ENCODE measurements around the gene TNFSF10. TPM values are rescaled to one million over a fixed set of nuclear protein-coding genes. Genes with fewer than 3 reads are reported as not detected.
"Not testable (repeated sequence)": the region's sequence is repeated elsewhere in the genome, so short reads cannot be mapped to it uniquely, and the experiment has no call there.

The TNFSF10 gene
- total RNA-seq: 13.0 TPM
- long read RNA-seq, transcript TNFSF10-201 (5 exons, 1,953 nt): major isoform, 5 of 5 reads
- long read RNA-seq, partial matches to known transcripts: 0 of 5 reads
- long read RNA-seq, other reads (novel, unspliced or antisense): 0 of 5 reads

DNA sequence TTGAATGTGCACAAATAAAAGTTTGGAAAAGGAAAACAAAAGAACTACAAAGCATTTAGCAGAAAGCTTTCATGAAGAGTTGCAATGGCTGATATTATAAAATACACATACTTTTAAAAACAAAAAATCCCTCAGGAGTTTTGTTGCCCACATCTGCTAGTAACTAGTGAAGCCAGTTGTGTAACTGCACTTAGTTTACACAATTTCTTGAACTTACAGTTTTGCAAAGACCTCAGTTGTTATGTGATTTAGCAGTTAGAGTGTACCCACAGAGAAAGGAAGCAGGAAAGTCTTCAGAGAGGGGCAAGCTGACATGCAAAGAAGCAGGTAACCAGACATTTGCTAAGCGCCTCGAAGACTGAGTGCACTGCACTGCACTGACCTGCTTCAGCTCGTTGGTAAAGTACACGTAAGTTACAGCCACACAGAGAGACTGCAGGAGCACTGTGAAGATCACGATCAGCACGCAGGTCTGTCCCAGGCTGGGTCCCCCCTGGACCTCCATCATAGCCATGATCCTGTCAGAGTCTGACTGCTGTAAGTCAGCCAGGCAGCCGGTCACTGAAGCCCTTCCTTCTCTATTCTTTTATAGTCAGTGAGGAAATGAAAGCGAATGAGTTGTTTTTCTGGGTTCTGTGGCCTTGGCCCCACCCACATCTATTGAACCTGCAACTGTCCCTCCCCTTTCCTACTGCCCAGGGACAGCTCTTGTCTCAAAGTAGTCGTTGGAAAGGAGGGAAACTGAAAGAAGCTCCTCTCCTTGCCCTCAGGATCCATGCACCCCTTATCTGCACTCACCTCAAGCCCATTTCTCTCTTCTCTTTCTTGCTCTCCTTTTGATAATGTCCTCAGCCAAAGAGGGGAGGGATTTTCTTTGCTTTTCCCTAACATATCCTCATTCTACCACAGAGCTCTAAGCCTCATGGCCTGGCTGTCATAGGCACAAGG is at the start of gene TNFSF10:
Gene TNFSF10 (minus strand): TSS at position 560 of the 948 bp plus-strand sequence. CDS start 46 bp downstream, at position 514.
- DNase-seq (ENCODE audit: low spot score): peak; percentile 89
- intact Hi-C loops (cut with DNase I): no loop called here

DNA sequence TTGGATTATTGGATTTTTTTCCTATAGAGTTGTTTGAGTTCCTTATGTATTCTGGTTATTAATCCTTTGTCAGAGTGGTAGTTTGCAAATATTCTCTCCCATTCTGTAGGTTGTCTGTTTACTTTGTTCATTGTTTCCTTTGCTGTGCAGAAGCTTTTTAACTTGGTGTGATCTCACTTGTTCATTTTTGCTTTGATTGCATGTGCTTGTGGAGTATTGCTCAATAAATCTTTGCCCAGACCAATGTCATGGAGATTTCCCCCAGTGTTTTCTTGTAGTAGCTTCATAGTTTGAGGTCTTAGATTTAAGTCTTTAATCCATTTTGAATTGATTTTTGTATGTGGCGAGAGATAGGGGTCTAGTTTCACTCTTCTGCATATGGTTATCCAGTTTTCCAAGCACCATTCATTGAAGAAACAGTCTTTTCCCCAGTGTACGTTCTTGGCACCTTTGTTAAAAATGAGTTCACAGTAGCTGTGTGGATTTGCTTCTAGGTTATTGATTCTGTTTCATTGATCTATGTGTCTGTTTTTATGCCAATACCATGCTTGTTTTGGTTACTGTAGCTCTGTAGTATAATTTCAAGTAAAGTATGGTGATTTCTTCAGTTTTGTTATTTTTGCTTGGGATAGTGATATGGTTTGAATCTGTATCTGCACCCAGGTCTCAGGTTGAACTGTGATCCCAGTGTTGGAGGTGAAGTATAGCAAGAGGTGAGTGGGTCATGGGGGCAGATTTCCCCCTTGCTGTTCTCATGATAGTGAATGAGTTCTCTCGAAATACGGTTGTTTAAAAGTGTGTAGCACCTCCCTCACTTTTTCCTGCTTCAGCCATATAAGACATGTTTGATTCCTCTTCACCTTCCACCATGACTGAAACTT is 46.1 kb upstream of the TNFSF10 start:
- intact Hi-C loops (cut with DNase I): no loop called here
- no peak for DNase-seq (ENCODE audit: low spot score)

DNA sequence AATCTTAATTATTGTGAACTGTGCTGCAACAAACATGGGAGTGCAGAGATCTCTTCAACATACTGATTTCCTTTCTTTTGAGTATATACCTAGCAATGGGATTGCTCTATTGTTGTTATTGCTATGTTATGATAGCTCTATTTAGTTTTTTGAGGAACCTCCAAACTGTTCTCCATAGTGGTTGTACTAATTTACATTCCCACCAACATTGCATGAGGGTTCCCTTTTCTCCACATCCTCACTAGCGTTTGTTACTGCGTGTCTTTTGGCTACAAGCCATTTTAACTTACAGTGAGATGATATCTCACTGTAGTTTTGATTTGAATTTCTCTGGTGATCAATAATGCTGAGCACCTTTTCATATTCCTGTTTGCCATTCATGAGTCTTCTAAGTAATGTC is 45.5 kb upstream of the TNFSF10 start:
- intact Hi-C loops (cut with DNase I): no loop called here
- no peak for DNase-seq (ENCODE audit: low spot score)

DNA sequence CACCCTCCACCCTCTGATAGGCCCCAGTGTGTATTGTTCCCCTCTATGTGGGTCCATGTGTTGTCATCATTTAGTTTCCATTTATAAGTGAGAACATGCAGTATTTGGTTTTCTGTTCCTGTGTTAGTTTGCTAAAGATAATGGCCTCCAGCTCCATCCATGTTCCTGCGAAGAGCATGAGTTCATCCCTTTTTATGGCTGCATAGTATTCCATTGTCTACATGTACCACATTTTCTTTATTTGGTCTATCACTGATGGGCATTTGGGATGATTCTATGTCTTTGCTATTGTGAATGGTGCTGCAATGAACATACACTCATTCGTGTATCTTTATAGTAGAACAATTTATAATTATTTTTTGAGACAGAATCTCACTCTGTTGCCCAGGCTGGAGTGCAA is 43.6 kb upstream of the TNFSF10 start:
- intact Hi-C loops (cut with DNase I); DNase-seq (ENCODE audit: low spot score): not testable (repeated sequence)

DNA sequence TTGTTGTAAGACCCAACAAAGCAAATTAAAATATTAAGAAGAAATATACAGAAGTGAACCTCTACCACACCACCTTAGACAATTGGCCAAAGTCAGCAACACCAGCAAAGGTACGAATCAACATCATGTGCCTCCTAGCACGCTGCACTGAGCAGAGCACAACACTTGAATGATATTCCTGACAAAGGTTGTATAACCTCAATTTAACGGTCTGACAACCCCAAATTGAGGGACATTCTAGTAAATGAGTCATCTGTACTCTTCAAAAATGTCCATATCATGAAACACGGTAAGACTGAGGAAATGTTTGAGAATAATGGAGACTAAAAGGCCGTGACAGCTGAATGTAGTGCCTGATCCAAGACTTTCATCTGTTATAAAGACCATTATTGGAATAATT is 41.3 kb upstream of the TNFSF10 start:
- intact Hi-C loops (cut with DNase I): loop anchor here (5.0 kb wide), 1 partner anchor 52 kb away; no protein-coding TSS in a partner anchor

DNA sequence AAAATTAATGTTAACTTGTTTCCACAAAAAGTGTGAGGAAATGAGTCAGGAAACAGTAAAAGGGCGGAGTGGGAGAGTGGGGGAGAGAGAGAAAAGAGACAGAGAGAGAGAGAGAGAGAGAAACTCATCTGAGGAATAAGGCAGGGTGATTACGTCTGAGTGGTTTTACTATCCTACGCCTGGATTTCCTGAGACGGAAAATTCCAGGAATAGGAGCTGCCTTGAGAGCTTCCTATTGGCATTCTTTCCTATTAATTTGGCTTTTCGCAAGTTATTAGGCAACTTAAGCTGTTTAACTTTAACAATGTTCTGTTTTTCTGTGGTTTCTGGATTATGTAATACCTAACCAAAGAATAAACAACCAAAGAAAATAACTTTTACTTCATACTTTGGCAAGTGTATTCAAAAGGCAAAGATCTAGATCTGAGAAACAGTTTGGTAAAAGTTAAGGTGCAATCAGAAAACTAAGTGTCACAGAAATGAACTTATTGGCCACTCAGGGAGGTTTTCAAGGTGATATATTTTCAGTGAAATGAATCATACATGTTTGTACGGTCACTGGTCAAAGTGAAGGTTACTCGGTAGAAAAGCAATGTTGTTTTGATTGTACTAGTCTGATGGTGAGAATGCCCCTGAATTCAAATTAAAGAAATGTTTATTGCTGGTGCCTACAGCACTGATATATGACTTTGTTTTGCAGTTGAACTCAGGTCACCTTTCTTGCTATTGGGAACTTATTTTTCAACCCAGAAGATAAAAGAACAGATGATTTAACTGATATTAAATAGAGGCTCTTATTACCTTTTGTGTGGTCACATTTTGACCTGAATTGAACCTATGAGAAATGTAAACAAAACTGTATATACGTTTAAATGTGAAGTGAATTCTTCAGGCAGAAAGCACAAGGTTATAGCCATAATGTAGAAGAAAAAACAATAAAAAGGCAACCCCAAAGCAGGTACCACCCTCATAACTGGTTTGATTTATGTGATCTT is 39.9 kb upstream of the TNFSF10 start:
- intact Hi-C loops (cut with DNase I): loop anchor here (5.0 kb wide), 1 partner anchor 51 kb away; no protein-coding TSS in a partner anchor
- no peak for DNase-seq (ENCODE audit: low spot score)

More for the DNA sequence above, 41.3 kb upstream of the TNFSF10 start:
- DNase-seq (ENCODE audit: low spot score): no peak

DNA sequence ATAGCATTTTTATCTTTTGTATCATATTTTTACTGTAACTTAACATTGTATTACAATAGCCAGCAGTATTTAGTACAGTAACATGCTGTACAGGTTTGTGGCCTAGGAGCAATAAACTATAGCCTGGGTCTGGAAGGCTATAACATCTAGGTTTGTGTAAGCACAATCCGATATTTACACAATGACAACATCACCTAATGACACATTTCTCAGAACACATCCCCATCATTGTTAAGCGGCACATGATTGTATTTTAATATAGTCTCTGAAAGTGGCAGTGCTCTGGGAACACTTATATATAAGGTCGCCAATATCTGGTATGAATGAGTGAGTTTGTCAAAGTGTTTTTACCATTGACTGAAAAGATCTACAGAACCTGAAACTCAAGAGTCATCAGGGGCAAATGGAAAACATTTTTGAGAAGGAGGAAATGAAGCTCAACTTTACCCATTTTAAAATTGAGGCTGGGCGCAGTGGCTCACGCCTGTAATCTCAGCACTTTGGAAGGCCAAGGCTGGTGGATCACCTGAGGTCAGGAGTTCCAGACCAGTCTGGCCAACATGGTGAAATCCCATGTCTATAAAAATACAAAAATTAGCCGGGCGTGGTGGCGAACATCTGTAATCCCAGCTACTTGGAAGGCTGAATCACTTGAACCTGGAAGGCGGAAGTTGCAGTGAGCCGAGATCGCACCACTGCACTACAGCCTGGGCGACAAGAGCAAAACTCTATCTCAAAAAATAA is 38.8 kb upstream of the TNFSF10 start:
- intact Hi-C loops (cut with DNase I): loop anchor here (5.0 kb wide), 1 partner anchor 50 kb away; no protein-coding TSS in a partner anchor

DNA sequence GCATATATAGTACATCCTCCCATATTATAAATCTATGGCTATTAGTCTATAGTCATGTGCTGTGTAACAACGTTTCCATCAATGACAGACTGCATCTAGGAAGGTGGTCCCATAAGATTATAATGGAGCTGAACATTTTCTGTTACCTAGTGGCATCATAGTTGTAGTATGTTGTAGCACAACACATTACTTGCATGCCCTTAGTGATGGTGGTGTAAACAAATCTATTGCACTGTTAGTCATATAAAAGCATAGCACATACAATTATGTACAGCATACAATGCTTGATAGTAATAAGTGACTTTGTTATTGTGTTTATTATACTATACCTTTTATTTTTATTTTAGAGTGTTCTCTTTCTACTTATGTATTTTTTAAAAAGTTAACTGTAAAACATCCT is 37.4 kb upstream of the TNFSF10 start:
- DNase-seq (ENCODE audit: low spot score): no peak
- intact Hi-C loops (cut with DNase I): loop anchor here (5.0 kb wide), 1 partner anchor 48 kb away; no protein-coding TSS in a partner anchor

More for the DNA sequence above, 38.8 kb upstream of the TNFSF10 start:
- DNase-seq (ENCODE audit: low spot score): peak; percentile 77

DNA sequence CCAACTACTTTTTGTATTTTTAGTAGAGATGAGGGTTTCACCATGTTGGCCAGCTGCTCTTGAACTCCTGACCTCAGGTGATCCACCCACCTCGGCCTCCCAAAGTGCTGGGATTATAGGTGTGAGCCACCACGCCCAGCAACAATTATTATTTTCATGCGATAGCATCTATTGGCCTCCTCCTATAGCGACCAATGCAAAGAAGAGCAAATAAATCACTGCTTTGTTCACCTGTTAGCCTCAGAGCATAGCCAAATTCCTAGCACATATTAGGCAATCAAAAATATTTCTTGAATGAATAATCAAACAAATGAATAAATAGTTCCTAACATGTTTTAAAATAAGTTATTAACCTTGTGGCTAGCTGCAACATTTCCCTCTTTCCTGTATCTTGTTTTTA is 36.8 kb upstream of the TNFSF10 start:
- DNase-seq (ENCODE audit: low spot score): no peak
- intact Hi-C loops (cut with DNase I): loop anchor here (5.0 kb wide), 1 partner anchor 48 kb away; no protein-coding TSS in a partner anchor

DNA sequence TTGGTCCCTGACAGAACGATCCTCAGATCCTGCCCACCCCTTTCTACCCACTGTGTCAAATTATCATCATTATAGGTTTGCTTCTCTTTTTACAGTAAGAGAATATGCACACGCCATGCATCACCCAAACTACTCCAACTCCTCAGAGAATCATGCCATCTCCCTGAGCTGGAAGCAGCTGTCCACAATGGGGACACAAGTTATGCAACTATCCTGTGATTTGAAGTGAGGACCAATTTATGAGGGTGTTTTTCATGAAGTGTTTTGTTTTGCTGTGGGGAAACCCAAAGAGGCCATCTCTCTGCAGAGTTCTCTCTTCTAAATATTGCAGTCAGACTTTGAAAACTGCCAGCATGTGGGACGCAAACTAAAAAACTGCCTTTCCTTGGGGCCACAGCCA is 35.8 kb upstream of the TNFSF10 start:
- DNase-seq (ENCODE audit: low spot score): no peak

DNA sequence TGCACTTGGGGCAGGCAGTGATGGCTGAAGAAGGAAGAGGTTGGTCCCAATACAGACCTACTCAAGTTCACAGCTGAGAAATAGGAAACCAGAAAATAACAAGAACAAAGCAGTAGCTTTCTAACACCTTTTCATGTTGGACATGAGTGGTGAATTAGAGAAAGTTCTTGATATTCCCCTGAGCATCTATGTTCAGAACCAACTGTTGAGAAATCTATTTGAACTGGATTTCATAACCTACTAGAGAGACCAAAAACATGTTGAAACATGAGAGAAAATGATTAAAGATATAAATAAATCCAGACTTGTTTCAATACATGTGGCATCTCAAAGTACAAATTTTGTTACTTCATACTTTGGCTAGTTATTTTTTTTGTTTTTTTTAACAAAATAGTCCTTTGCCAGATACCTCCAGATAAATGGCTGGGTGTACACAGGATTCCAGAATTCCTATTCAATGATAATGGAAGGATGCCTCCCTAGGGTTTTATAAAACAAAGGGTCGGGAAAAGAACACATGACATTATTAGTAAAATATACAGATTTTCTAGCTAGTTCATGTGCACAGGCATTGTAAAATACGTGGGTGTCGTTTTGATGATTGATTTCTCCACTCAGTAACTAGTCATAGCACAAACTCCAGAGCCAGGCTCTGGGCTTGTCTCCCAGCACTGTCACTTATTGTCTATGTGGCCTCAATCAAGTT is 34.4 kb upstream of the TNFSF10 start:
- intact Hi-C loops (cut with DNase I): no loop called here
- no peak for DNase-seq (ENCODE audit: low spot score)

More for the DNA sequence above, 35.8 kb upstream of the TNFSF10 start:
- intact Hi-C loops (cut with DNase I): no loop called here

DNA sequence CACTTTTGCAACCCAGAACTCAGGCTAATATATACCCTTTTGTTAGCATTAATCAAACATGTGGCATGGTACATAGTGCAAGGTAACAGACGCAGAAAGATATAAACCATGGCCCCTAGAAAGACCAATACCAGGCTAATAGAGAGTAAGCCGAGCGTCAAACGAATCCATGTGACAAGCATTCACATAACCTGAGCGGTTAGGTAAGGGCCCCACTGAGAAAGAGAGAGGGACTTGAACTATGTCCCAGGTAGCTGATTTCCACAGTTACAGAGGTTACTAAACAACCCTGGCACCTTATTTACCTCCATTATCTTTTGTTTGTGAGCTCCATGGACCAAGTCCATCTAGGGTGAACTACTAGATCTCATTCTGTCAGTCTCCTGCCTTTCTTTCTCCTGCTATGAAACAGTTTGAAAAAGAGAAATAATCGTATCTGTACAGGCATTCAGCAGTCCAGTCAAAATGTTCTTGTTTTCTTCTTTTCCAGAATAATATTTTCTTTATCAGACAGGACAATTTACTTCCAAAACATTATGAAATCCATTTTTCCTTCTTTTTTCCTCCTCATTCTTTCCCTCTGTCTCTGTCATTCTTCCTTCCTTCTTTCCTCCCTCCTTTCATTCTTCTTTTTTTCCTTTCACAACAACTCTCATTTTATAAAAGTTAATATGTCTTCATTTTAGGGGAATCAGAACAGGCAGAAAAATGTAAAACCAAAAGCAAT is 30.5 kb upstream of the TNFSF10 start:
- intact Hi-C loops (cut with DNase I): no loop called here
- no peak for DNase-seq (ENCODE audit: low spot score)

DNA sequence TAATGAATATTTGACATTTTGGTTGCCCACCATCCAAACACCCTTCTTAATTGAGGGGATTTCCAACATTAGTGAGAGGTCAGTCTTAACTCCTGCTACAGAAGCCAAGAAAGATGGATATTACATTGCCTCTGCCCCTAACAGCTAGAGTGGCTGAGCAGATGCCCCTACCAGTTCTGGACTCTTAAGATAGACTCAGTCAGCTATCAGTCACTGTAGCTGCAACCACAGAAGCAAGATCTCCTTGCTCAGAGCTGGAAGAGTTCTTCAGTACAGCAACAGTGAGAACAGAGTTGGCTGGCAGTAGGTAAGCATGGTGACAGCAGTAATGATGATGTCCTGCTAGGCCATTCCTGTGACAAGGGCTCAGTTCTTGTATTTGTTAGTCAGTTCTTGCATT is 29.4 kb upstream of the TNFSF10 start:
- no peak for DNase-seq (ENCODE audit: low spot score)
- intact Hi-C loops (cut with DNase I): no loop called here

DNA sequence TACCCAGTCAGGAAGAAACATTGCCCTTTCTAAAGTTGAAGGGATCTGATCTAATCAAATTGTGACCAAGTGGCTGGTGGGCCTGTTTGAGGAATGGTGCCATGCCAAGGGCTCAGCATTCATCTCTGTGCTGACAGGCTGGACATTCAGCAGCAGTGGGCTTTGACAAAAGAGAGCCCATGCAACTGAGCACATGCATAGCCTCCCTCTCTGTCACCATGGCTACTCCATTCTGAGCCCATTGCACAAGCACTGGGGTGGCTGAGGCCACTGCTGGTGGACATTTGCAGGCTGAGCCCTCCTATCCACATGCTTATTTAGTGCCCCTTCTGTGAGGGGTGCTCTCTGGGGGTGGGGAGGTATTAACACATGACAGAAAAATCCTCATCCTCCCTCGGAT is 28.6 kb upstream of the TNFSF10 start:
- intact Hi-C loops (cut with DNase I): no loop called here
- no peak for DNase-seq (ENCODE audit: low spot score)

DNA sequence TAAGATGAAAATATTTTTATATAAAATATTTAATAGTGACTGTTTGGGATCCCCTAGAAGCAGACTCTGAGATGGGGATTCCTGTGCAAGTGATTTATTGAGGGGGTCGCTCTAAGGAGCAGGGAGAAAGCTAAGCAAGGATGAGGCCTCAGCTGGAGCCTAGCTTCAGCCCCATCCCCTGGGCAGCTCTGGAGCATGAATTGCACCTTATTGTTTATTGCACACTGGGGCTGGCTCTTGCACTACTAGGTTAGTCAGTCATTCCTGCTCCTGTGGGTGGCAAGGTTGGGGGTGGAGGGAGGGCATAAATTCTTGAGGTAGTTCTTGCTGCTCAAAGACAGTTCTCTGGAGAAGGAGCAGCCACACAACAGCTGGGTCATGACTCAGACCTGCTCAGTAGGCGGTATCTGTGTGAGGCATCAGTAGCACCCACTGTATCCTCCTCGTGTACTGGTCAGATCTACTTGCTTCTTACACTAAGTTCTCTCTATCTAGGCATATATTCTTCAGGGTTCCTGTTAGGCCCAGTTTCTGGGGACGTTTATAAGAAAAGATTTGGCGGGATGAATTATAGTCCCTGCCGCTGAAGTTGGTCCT is 27.2 kb upstream of the TNFSF10 start:
- DNase-seq (ENCODE audit: low spot score): no peak
- intact Hi-C loops (cut with DNase I): no loop called here

DNA sequence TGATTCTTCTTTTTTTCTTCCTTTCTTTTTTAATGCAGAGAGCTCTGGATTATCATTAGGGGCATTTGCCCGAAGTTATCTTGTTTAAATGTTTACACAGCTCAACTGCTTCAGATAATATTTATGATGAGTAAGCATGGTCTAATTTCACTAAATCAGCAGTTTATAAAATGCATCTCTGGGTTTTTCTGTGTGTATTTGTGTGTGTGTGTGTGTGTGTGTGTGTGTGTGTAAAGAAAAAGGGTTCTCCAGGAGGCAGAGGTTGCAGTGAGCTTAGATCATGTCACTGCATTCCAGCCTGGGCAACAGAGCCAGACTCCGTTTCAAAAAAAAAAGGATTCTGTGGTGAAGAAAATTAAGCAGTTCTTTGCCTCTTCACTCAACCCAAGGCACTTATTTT is 25.9 kb upstream of the TNFSF10 start:
- intact Hi-C loops (cut with DNase I): loop anchor here (10.0 kb wide), 1 partner anchor 46 kb away; no protein-coding TSS in a partner anchor
- no peak for DNase-seq (ENCODE audit: low spot score)

All from cardiac septum (tissue), 1 donor.